A549 (cell line): ENCODE results near the gene ARHGEF11. TPM values are rescaled to one million over a fixed set of nuclear protein-coding genes. Genes with fewer than 3 reads are reported as not detected.

Source experiments
- ATAC-seq, 2 experiments: fragments of 200-7000 bp in 1 of 2; fragments of >200 bp in 1 of 2; cut with Nextera tagmentation in 1 of 2; cut with Tn5 transposase in 1 of 2; 3 replicates each; pipeline versions ENCODE4 v1.8.0 to v1.9.1; 2018 to 2020; ENCODE audit warnings: mild to moderate bottlenecking in 1 of 2, moderate library complexity in 1 of 2
- CTCF ChIA-PET: fragments of 300-600 bp; sonication (Branson Sonifier 250); formaldehyde crosslinking; extraction: SDS; loops from one replicate; lab custom pipeline; 2021; ENCODE audit warnings: antibody characterized with exemption, inconsistent platforms; lab: Yijun Ruan, JAX
- POLR2A ChIA-PET: fragments of 350-600 bp; formaldehyde crosslinking; extraction: SDS; loops from one replicate; lab custom pipeline; 2021; ENCODE audit warnings: antibody characterized with exemption, inconsistent platforms; lab: Yijun Ruan, JAX
- DNase-seq, 2 experiments: peaks; one replicate each; pipeline versions ENCODE4 v3.0.0 to v3.0.0-alpha.2; 2011 to 2016; ENCODE audit warnings: low read depth in 1 of 2, low spot score in 1 of 2
- FAIRE-seq: peaks from 2 replicates; lab custom pipeline; 2011; peaks lifted over from hg19 to GRCh38; lab: Jason Lieb, UNC
- H3K27ac ChIP-seq, 2 experiments: fragments of >200 bp; sonication (Bioruptor Twin); formaldehyde crosslinking; 3 replicates each; pipeline ENCODE4 v1.5.1; 2016 to 2017
- H3K4me1 ChIP-seq: fragments of >200 bp; sonication (Bioruptor Twin); formaldehyde crosslinking; 3 replicates; pipeline ENCODE4 v1.6.1; 2016
- H3K4me2 ChIP-seq: fragments of >200 bp; sonication (Bioruptor Twin); formaldehyde crosslinking; 3 replicates; pipeline ENCODE4 v1.6.1; 2016
- H3K4me3 ChIP-seq: fragments of >200 bp; sonication (Bioruptor Twin); formaldehyde crosslinking; 3 replicates; pipeline ENCODE4 v1.5.1; 2016
- H3K9me3 ChIP-seq: fragments of >200 bp; sonication (Bioruptor Twin); formaldehyde crosslinking; 3 replicates; pipeline ENCODE4 v1.6.1; 2016
- ATOH8 ChIP-seq: fragments of 250-450 bp; sonication (Bioruptor Pico); IDR thresholded peaks from 2 replicates; pipeline ENCODE4 v1.5.0; 2020; ENCODE audit warnings: low read depth, mild to moderate bottlenecking, moderate library complexity
- BCL3 ChIP-seq: fragments of >200 bp; sonication (Bioruptor Twin); formaldehyde crosslinking; IDR thresholded peaks from 3 replicates; pipeline ENCODE4 v1.6.1; 2016
- CBX2 ChIP-seq: fragments of 200-600 bp; sonication (generic); IDR thresholded peaks from 2 replicates; pipeline ENCODE4 v1.6.1; 2016; ENCODE audit warnings: low read depth, mild to moderate bottlenecking, borderline replicate concordance
- CEBPB ChIP-seq, 2 experiments: fragments of >200 bp in 1 of 2; sonication (Bioruptor Twin) in 1 of 2; formaldehyde crosslinking in 1 of 2; IDR thresholded peaks; 2 replicates each; pipeline ENCODE4 v1.6.1; 2012 to 2016
- ELK1 ChIP-seq: fragments of 150-350 bp; IDR thresholded peaks from 2 replicates; pipeline ENCODE4 v1.6.1; 2014; ENCODE audit warnings: low read depth, mild to moderate bottlenecking, low read length
- EP300 ChIP-seq, 2 experiments: fragments of >200 bp; sonication (Bioruptor Twin); formaldehyde crosslinking; IDR thresholded peaks; 2 replicates in 1 of 2; 3 replicates in 1 of 2; pipeline ENCODE4 v1.6.1; 2016 to 2017
- FOXS1 ChIP-seq: fragments of 250-450 bp; sonication (Bioruptor Pico); IDR thresholded peaks from 2 replicates; pipeline ENCODE4 v1.5.0; 2020; ENCODE audit warnings: mild to moderate bottlenecking, moderate library complexity
- GATA3 ChIP-seq: IDR thresholded peaks from 2 replicates; pipeline ENCODE4 v1.6.1; 2012; ENCODE audit warnings: borderline replicate concordance
- HDAC2 ChIP-seq: fragments of 200-600 bp; sonication (generic); IDR thresholded peaks from 2 replicates; pipeline ENCODE4 v1.6.1; 2016
- HEYL ChIP-seq: fragments of 250-450 bp; sonication (Bioruptor Pico); IDR thresholded peaks from 2 replicates; pipeline ENCODE4 v1.8.0; 2021; ENCODE audit warnings: mild to moderate bottlenecking, moderate library complexity
- HMGXB4 ChIP-seq: fragments of 250-450 bp; sonication (Bioruptor Pico); IDR thresholded peaks from 2 replicates; pipeline ENCODE4 v1.5.0; 2021; ENCODE audit warnings: mild to moderate bottlenecking, moderate library complexity, borderline replicate concordance
- HOXA7 ChIP-seq: fragments of 250-450 bp; sonication (Bioruptor Pico); IDR thresholded peaks from 2 replicates; pipeline ENCODE4 v1.5.0; 2020; ENCODE audit warnings: mild to moderate bottlenecking, moderate library complexity
- HOXB5 ChIP-seq: fragments of 250-450 bp; sonication (Bioruptor Pico); IDR thresholded peaks from 2 replicates; pipeline ENCODE4 v1.5.0; 2020; ENCODE audit warnings: mild to moderate bottlenecking, moderate library complexity
- JUN ChIP-seq, 2 experiments: fragments of >200 bp; sonication (Bioruptor Twin); formaldehyde crosslinking; IDR thresholded peaks; 2 replicates in 1 of 2; 3 replicates in 1 of 2; pipeline ENCODE4 v1.6.1; 2016 to 2017
- KDM1A ChIP-seq: fragments of 200-600 bp; sonication (generic); IDR thresholded peaks from 2 replicates; pipeline ENCODE4 v1.6.1; 2016; ENCODE audit warnings: low read depth, mild to moderate bottlenecking
- KDM5A ChIP-seq: fragments of 200-600 bp; sonication (generic); IDR thresholded peaks from 2 replicates; pipeline ENCODE4 v1.6.1; 2016; ENCODE audit warnings: antibody characterized with exemption, mild to moderate bottlenecking
- MAFK ChIP-seq: fragments of 450-650 bp; IDR thresholded peaks from 2 replicates; pipeline ENCODE4 v1.6.1; 2014; ENCODE audit not compliant: partially characterized antibody
- NR3C1 ChIP-seq: fragments of >200 bp; sonication (Bioruptor Twin); formaldehyde crosslinking; IDR thresholded peaks from 3 replicates; pipeline ENCODE4 v1.6.1; 2017
- POLR2A ChIP-seq: IDR thresholded peaks from 2 replicates; pipeline ENCODE4 v1.6.1; 2012; ENCODE audit warnings: mild to moderate bottlenecking, low read length
- POLR2AphosphoS2 ChIP-seq: conservative IDR thresholded peaks from 2 replicates; pipeline ENCODE4 v1.6.1; 2012; ENCODE audit warnings: low read length, improper control_type of control experiment, inconsistent platforms
- RAD21 ChIP-seq, 2 experiments: fragments of >200 bp in 1 of 2; sonication (Bioruptor Twin) in 1 of 2; formaldehyde crosslinking in 1 of 2; IDR thresholded peaks in 1 of 2; conservative IDR thresholded peaks in 1 of 2; 2 replicates in 1 of 2; 3 replicates in 1 of 2; pipeline ENCODE4 v1.6.1; 2012 to 2018; ENCODE audit warnings: inconsistent platforms in 1 of 2
- RCOR1 ChIP-seq: fragments of 150-350 bp; IDR thresholded peaks from 2 replicates; pipeline ENCODE4 v1.6.1; 2014; ENCODE audit warnings: antibody characterized with exemption, low read length, low read depth
- REST ChIP-seq: fragments of 200-600 bp; sonication (generic); IDR thresholded peaks from 2 replicates; pipeline ENCODE4 v1.6.1; 2016; ENCODE audit warnings: antibody characterized with exemption, mild to moderate bottlenecking, moderate library complexity
- RFX5 ChIP-seq: fragments of 450-650 bp; IDR thresholded peaks from 2 replicates; pipeline ENCODE4 v1.7.1; 2014; ENCODE audit warnings: antibody characterized with exemption, mild to moderate bottlenecking, moderate library complexity
- TP53 ChIP-seq: fragments of 250-450 bp; sonication (Bioruptor Pico); IDR thresholded peaks from 2 replicates; pipeline ENCODE4 v1.5.0; 2021; ENCODE audit warnings: mild to moderate bottlenecking, moderate library complexity
- ZC3H11A ChIP-seq: fragments of 450-650 bp; IDR thresholded peaks from 2 replicates; pipeline ENCODE4 v1.6.1; 2014; ENCODE audit warnings: antibody characterized with exemption, mild to moderate bottlenecking
- ZNF302 ChIP-seq: fragments of 250-450 bp; sonication (Bioruptor Pico); IDR thresholded peaks from 2 replicates; pipeline ENCODE4 v1.9.0; 2021; ENCODE audit warnings: inconsistent platforms, mild to moderate bottlenecking, moderate library complexity
- ZSCAN20 ChIP-seq: fragments of 250-450 bp; sonication (Bioruptor Pico); IDR thresholded peaks from 2 replicates; pipeline ENCODE4 v1.8.0; 2022; ENCODE audit warnings: mild to moderate bottlenecking, moderate library complexity
- WGBS: methylation state at CpG from one replicate; pipeline ENCODE4 v1.1.6; 2017; ENCODE audit errors: missing lambda C conversion rate; 5-methylcytosine and 5-hydroxymethylcytosine counted together
- polyA plus RNA-seq, 4 experiments: library from polyadenylated mRNA; depleted of rRNA in 3 of 4; stranded (reverse); fragments of >200 nt; fragmentation: RNase III in 1 of 4; extraction: RNeasy Plus Mini Kit Qiagen cat#74134 plus additional on column Dnase treatment in 1 of 4; gene quantifications; 2 replicates in 3 of 4; 3 replicates in 1 of 4; pipeline ENCODE4 v1.2.3, GENCODE V29; 2011 to 2017

Gene ARHGEF11
- polyA plus RNA-seq, 2 of the 4 experiments (the other 2 are of a cell fraction) = 15.7 to 17.1 TPM

- Histone ChIP-seq H3K27ac (no peak overlapping the region), H3K4me2 (no peak overlapping the region), H3K4me3 (no peak overlapping the region), H3K4me1 (peaks cover 7% of the 10 kb centered on the region; the same call in 2 of the 3 replicates), H3K9me3 (no peaks in the 10 kb centered on the region)
- POLR2A ChIA-PET = no interaction called here
- CTCF ChIA-PET = no interaction called here
- no peak for ATAC-seq
- FAIRE-seq = no peak
- TF ChIP-seq POLR2A (no peak), HDAC2 (no peak), BCL3 (no peak), ELK1 (no peak), FOXS1 (CRISPR knock-in tag) (no peak), POLR2AphosphoS2 (no peak), KDM5A (no peak), ZSCAN20 (CRISPR knock-in tag) (no peak), CEBPB (IDR thresholded peaks at IDR 0.05) (no peak), ZC3H11A (no peak), RFX5 (no peak), ATOH8 (CRISPR knock-in tag) (no peak), NR3C1 (no peak), MAFK (no peak), REST (no peak), KDM1A (no peak)
- no peak for DNase-seq
- 84% methylated on average over 2 of the region's 2 CpGs for WGBS
Observed at GRCh38 chr1:157006676-157007075, 38.9 kb downstream of the ARHGEF11 start.

GRCh38 chr1:157005965-157006364 is 39.6 kb downstream of the ARHGEF11 start:
- TF ChIP-seq JUN (IDR thresholded peaks at IDR 0.05) (no peak), CEBPB (IDR thresholded peaks at IDR 0.05) (no peak)
- TF ChIP-seq, all 56 proteins: peak for 0

GRCh38 chr1:157004806-157005205 is 40.7 kb downstream of the ARHGEF11 start:
- no peak overlapping the region for H3K4me3 ChIP-seq
- DNase-seq (no peak), ATAC-seq (no peak), FAIRE-seq (no peak)
- 82% methylated on average over 3 of the region's 3 CpGs for WGBS
- ChIA-PET CTCF (interaction anchor here (1.1 to 1.5 kb wide), 4 partner anchors 11 to 208 kb away, joined by 3 read pairs; no protein-coding TSS in a partner anchor), POLR2A (no interaction called here)
- H3K4me2 ChIP-seq = no peak overlapping the region
- no peaks in the 10 kb centered on the region for H3K9me3 ChIP-seq
- H3K4me1 ChIP-seq = peaks cover 7% of the 10 kb centered on the region; the same call in 2 of the 3 replicates
- no peak overlapping the region for H3K27ac ChIP-seq
- no peak for TF ChIP-seq GATA3
- no peak for TF ChIP-seq CBX2
- TF ChIP-seq HEYL (CRISPR knock-in tag) = no peak
- TF ChIP-seq ZC3H11A = no peak
- no peak for TF ChIP-seq HMGXB4 (CRISPR knock-in tag)
- TF ChIP-seq HOXB5 = no peak
- TF ChIP-seq RAD21 (conservative IDR thresholded peaks at IDR 0.05 in 1 of 2, IDR thresholded peaks at IDR 0.05 in 1 of 2) = no peak
- TF ChIP-seq RCOR1 = no peak
- TF ChIP-seq EP300 (IDR thresholded peaks at IDR 0.05) = no peak
- no peak for TF ChIP-seq CEBPB (IDR thresholded peaks at IDR 0.05)
- no peak for TF ChIP-seq HOXA7 (CRISPR knock-in tag)
- no peak for TF ChIP-seq ZNF302
- no peak for TF ChIP-seq TP53 (CRISPR knock-in tag)
- TF ChIP-seq POLR2AphosphoS2 = no peak

More at GRCh38 chr1:157005965-157006364, 39.6 kb downstream of the ARHGEF11 start:
- POLR2A ChIA-PET = no interaction called here
- no peak overlapping the region for H3K4me3 ChIP-seq
- peaks cover 7% of the 10 kb centered on the region; the same call in 2 of the 3 replicates for H3K4me1 ChIP-seq
- WGBS = 50% methylated on average over 2 of the region's 2 CpGs
- CTCF ChIA-PET = no interaction called here
- H3K27ac ChIP-seq = no peak overlapping the region
- H3K9me3 ChIP-seq = no peaks in the 10 kb centered on the region
- no peak for DNase-seq
- no peak overlapping the region for H3K4me2 ChIP-seq
- FAIRE-seq = no peak
- ATAC-seq = no peak
